T47D (cell line): ENCODE data around the gene CTIF.
"Not testable (repeated sequence)": the region's sequence is repeated elsewhere in the genome, so short reads cannot be mapped to it uniquely, and the experiment has no call there.

Source experiments
- DNase-seq, 2 experiments: peaks; one replicate each; pipeline versions ENCODE4 v3.0.0 to v3.0.0-alpha.2; 2011 to 2012; ENCODE audit warnings: low read depth in 1 of 2, low spot score in 1 of 2
- JUND ChIP-seq: IDR thresholded peaks from 2 replicates; pipeline ENCODE4 v1.6.1; 2012; ENCODE audit warnings: low read depth
- in situ Hi-C: cut with HindIII; loops from 2 replicates; pipeline ENCODE4 v1.10.0; 2016; ENCODE audit warnings: low sequenced_read_pairs, low pct_unique_long_range_greater_than_20kb

The CTIF gene

GRCh38 chr18:48804856-48805610 is 266.2 kb downstream of the CTIF start:
- in situ Hi-C loops = no loop called here
- no peak for TF ChIP-seq JUND
- DNase-seq = no peak

DNA sequence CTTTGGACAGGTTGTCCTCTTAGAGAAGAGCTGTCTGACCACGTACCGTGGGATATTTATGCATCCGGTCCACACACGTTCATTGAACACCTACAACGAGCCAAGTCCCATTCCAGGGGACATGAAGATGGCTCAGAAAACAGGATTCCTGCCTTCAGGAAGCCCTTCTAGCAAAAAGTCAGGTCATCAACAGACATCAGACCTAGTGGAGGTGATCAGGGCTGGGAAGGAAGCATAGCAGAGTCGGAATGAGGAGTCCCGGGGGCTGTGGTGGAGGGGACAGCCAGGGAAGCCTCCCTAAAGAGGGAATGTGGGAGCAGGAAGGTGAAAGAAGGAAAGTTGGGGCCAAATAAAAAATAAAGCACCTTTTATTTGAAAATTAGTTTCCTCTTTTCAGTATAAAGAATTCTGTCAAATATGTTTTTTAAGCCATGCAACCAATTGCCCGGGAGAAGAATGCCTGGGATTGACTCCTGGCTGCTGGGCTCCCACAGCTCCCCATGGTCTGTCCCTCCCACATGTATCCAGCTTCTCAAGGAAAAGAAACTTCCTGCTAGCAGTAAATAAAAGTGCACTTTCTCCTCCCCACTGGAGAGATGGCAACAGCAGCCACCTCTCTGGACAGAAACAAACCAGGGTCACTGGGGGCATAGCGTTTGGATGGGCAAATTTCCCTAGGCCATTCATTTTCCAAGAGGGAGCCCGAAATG is 267.1 kb downstream of the CTIF start:
- in situ Hi-C loops = no loop called here
- DNase-seq = no peak
- TF ChIP-seq JUND = no peak

GRCh38 chr18:48806551-48807261 is 267.9 kb downstream of the CTIF start:
- TF ChIP-seq JUND = no peak
- no peak for DNase-seq
- in situ Hi-C loops = no loop called here

DNA sequence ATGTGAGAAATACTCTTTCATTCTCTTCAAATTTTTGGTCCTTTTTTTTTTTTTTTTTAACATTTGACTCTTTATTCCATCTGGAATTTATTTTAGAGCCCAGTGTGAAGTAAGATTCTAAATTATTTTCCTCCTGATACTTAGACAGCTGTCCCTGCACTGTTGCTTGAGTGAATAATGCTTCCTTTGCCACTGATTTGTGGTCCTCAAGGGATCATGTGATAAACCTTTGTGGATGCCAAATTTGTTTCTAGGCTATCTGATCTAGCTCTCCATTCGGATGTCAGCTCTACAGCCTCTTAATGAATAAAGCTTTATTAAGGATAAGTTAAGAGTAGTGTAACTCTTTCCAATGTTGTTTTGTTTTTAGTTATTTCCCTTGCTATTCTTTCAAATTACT is 269.6 kb downstream of the CTIF start:
- TF ChIP-seq JUND = no peak
- in situ Hi-C loops = no loop called here
- no peak for DNase-seq

DNA sequence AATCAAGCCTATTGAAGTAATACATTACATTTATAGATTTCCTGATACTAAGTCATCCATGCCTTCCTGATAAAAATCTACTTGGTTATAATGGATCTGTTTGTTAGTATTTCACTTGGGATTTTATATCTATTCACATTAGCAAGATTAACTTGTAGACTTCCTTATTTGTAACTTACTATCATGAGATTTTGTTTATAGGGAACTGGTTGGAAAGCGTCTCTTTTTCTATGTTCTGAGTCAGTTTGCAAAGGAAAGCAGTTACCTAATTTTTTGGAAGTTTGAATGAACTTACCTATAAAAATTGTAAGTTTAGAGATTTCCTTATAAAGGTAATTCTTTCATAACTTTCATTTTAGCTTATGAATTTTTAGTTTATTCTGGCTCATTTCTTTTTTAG is 270.5 kb downstream of the CTIF start:
- TF ChIP-seq JUND = no peak
- DNase-seq = no peak
- in situ Hi-C loops = no loop called here

GRCh38 chr18:48810805-48811204 is 272.0 kb downstream of the CTIF start:
- in situ Hi-C loops = no loop called here
- TF ChIP-seq JUND = no peak
- no peak for DNase-seq

- no peak for TF ChIP-seq JUND
- no peak for DNase-seq
- in situ Hi-C loops = no loop called here
These were observed 272.6 kb downstream of the CTIF start for GRCh38 chr18:48811401-48811800.

- DNase-seq, in situ Hi-C loops: not testable (repeated sequence)
These were observed 273.2 kb downstream of the CTIF start for GRCh38 chr18:48811977-48812451.

- no peak for TF ChIP-seq JUND
- no peak for DNase-seq
- in situ Hi-C loops = no loop called here
These were observed 274.5 kb downstream of the CTIF start for GRCh38 chr18:48813321-48813720.

DNA sequence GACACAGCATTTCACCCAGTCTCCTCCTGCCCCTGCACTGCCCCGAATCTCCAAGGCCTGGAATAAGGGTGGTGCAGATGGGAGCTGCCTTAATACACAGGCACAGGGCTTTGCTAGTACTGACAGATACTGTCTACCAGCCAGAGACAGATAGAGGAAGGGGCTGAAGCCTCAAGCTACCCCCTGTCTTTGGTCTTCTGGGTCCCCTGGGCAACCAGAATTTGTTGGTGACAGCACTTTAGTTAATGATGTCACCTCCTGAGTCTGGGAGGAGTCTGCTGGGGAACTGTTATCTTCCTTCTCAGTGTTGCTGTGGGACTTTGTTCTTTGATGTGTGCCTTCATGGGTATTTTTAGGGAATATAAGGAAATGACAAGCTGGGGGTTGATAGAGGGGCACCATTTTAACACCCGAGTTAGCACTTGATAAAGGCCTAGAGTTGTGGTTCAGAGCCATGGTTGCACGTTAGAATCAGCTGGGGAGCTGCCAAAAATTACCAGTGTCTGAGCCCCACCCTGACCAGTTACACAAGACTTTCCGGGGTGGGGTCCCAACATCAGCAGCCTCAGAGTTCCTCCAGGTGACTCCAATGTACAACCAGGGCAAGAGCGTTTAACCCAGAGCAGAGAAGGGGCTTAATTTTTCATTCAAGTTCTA is 275.1 kb downstream of the CTIF start:
- DNase-seq = no peak
- in situ Hi-C loops = no loop called here
- TF ChIP-seq JUND = no peak

DNA sequence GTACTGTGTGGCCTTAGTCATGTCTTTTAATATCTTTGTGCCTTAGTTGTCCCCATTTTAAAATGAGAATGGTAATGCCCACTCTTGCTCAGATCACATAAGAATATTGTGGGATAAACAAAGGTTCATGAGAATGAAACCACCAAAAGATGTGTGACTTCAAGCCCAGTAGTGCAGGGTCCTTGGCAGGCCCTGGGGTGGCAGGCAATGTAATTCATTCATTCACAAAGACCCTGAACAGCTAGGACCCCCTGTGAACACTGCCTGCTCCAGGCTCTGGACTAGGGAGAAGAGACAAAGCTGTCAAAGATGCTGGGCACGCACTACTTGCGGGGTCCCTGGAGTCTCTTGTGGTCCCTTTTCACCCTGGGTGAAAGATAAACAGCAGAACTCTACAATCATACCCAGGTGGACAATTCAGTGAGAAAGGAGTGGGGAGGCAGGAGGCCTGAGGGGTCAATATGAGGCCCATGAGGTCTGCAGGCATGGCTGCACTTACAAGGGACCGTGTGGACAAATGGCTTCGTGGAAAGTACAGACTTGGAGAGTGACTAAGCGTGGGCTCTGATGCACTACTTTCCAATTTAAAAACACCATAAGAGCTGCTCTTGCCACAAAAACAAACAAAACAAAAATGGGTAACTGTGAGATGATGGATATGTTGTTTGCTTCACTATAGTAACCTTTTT is 275.8 kb downstream of the CTIF start:
- no peak for DNase-seq
- no peak for TF ChIP-seq JUND
- in situ Hi-C loops = no loop called here

GRCh38 chr18:48815179-48815515 is 276.3 kb downstream of the CTIF start:
- in situ Hi-C loops = no loop called here
- TF ChIP-seq JUND = no peak
- DNase-seq = no peak
